Activated T-helper 1 cell treated with Interleukin-2 at 50 U/mL for 16 hours (primary cell): ENCODE results near the gene MYO18B.
"Not testable (repeated sequence)": the region's sequence is repeated elsewhere in the genome, so short reads cannot be mapped to it uniquely, and the experiment has no call there.

Experiments used
- DNase-seq: peaks from one replicate; pipeline ENCODE4 v3.0.0-alpha.2; 2020; ENCODE audit warnings: low read depth

The MYO18B gene

DNA sequence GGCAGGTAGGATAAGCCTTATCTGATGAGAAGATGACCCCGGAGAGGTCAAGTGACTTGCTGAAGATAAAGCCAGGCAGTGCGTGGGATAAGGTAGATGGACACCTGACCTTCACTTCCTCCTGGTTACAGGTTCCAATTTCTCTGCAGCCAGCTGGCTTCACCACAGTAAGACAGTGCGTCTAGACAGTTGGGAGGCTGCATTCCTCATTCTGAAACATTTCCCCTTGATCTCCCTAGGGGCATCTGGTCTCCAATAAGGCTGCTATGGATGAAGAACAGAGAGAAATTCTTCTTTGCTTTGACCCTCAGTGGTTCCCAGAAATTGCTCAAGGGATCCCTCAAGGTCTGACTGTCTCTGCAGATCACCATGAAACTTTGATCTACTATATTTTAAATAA, 211.3 kb downstream of the MYO18B start:
- DNase-seq: no peak

DNA sequence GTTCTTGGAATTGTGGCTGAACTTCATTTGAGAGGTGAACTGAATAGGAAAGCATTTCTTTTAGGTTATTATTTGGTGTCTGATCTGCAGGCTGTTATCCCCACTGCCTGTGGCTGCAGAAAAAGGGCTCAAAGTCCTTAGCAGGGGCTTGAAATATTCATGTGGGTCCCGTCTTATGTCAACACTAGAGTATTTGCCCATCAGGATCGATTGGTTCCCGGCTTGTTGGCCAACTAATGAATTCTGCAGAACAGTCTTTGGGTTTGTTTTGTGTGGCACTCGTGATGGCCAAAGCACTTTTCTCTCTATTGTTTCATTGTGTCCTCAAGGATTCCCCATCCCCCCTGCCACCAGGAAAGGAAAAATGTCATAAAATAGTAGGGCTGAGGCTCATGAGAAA, 211.9 kb downstream of the MYO18B start:
- DNase-seq: no peak

- DNase-seq: no peak
Observed at GRCh38 chr22:25955323-25955722, 213.3 kb downstream of the MYO18B start.

- no peak for DNase-seq
Observed at GRCh38 chr22:25956801-25957200, 214.8 kb downstream of the MYO18B start.

DNA sequence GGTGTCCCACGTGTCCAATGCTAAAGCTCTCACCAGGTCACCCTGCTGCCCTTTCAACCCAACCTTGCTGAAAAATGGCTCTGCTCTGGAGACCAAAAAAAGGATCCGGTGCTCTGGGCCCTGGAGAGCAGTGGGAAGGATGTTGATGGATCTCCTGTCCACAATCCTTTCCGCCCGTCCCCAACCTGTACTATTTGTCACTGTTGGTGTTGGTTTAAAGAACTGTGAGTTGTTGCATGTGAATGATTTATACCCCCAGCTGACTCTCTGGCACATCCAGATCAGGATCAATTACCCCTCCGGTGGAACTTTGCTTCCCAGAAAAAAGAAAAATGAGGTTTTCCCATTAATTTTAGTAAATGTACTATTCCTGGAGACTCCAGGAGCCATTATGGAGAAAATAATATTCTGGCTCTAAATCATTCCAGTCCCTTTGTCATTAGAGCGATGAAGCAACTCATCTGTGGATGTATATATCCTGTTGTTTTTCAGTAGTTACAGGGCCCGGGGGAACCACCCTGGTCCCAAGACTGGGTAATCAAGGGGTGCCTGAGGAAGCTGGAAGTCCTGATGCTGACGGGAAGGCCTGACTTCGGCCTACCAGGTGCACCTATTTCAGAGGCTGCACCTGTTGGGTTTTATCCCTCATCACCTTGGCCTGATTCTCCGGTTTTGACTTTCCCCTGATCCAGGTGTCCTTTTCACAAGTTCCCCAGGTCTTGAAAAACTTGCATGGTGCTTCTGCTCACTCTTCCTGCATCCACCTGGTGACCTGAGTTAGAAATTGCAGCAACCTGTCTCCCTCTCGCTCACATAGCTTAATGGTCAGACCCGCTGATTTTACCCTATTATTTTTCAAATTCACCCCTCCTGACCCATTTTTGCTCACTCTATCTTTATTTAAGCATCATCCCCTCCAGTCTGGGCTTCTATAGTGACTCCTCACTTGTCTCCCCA, 218.1 kb downstream of the MYO18B start:
- DNase-seq: no peak

DNA sequence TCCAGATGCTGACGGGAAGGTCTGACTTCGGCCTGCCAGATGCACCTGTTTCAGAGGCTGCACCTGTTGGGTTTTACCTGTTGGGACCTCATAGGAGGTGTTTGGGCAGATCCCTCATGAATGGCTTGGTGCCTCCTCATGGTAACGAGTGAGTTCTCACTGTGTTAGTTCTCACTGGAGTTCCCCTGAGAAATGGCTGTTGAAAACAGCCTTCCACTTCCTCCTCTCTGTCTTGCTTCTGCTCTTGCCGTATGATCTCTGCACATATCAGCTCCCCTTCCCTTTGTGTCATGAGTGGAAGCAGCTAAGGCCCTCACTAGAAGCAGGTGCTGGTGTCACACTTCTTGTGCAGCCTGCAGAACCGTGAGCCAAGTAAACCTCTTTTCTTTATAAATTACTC, 219.7 kb downstream of the MYO18B start:
- no peak for DNase-seq

DNA sequence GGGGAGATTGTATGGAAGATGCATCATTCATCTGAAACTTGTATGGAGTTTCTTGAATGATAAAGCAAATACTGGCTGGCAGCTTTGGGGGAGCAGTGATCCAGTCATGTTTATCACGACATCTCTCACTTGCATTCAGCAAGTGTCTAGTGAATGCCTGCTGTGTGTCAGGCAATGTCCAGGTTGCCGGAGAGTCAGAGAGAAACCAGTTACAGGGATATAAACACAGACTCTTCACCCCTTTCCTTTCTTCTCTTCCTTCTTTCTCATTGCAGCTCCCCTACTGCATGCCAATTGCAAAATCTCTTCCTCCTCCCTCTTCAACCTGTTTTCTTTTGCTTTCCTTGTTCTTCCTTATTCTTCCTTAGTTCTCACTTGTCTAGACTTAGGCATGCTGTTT, 220.7 kb downstream of the MYO18B start:
- DNase-seq: no peak

GRCh38 chr22:25964961-25965730, 223.2 kb downstream of the MYO18B start:
- no peak for DNase-seq

DNA sequence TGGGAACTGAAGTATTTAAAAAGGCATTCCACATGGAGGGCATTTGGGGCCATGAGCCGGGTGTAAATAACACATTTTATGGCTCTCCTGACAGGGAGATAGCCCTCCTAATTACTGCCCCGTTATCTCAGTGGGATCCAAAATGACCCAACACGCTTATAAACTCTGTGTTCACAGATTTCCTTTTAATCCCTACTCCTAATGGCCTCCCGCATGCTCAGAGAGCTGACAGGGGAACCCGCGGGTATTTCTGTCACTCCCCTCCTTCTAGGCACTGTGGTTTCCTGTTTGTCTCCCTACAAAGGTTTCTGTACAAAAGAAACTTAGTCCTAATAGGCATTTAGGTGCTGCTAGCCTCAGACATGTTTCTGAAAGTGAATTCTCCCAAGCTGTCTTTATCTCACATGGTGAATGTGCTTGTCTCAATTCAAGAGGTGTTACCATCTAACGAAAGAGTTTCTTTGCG, 224.5 kb downstream of the MYO18B start:
- DNase-seq: no peak

DNA sequence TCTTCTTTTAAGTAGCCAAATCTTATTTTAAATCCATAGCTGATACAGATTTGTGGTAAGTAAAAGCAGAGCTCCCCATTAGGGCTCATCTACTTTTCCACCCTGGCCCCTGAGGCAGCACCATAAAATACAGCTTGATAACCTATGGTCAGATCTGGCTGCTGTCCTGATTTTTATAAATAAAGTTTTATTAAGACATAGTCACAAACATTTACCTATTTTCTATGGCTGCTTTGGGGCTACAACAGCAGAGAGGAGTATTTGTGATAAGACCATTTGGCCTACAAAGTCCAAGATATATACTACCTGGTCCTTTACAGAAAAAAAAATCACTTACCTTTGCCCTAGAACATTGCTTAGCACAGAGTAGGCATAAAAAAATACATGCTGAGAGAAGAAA, 227.3 kb downstream of the MYO18B start:
- DNase-seq: no peak

DNA sequence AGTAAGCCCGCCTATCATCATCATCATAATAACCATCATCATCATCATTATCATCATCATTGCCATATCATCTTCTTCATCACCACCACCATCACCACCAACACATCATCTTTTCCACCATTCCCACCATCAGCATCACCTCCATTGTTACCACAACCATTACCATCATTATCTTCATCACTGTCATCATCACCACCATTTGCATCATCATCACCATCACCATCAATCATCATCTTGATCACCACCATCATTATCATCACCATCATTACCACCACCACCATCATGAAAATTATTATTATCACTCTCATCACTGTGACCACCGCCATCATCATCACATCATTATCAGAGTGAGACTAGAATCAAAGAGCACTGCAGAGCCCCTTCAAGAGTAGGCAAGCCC, 227.9 kb downstream of the MYO18B start:
- DNase-seq: no peak

GRCh38 chr22:25970374-25970911, 228.5 kb downstream of the MYO18B start:
- no peak for DNase-seq

DNA sequence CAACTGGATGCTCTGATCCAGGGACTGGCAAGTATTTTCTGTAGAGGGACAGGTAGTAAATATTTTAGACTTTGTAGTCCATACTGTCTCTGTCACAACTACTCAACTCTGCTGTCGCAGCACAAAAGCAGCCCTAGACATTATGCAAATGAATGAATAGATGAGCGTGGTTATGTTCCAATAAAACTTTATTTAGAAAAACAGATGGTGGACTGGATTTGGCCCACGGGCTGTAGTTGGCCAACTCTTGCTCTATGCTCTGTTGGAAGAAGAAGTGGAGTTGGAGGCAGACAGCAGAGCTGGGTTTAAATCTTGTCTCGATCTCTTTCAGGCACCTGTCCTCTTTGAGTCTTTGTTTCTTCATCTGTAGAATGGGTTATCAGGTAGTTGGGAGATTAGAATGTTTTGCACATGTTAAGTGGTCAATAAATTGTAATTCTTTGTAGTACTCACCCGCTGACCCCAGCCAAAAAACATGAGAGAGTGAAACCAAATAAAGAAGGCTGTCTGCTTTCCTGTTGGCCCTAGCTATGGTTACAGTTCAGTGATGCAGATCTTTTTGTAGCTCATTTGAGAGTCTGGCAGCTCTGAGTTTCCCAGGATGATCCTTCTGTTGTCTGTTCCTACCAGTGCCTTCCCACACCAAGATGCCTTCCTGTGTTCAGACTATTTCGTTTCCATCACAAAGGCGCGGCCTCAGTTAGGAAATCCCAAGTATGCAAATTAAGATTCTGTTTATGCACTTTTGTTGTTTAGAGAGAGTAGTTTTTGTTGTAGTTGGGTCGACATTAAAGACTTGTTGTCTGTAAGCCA, 229.2 kb downstream of the MYO18B start:
- DNase-seq: no peak

DNA sequence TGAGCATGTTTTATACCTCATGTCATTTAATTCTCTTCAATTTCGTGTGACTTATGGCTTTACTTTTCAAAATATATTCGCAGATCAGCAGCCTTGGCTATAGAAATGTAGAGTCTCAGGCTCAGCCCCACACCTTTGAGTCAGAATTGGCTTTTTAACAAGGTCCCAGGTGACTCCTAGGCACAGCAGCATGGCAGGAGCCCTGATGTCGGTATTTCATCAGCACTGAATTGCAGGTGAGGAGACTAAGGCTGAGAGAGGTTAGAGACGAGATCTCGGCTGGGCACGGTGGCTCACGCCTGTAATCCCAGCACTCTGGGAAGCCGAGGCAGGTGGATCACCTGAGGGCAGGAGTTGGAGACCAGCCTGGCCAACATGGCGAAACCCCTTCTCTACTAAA, 230.4 kb downstream of the MYO18B start:
- DNase-seq: no peak

DNA sequence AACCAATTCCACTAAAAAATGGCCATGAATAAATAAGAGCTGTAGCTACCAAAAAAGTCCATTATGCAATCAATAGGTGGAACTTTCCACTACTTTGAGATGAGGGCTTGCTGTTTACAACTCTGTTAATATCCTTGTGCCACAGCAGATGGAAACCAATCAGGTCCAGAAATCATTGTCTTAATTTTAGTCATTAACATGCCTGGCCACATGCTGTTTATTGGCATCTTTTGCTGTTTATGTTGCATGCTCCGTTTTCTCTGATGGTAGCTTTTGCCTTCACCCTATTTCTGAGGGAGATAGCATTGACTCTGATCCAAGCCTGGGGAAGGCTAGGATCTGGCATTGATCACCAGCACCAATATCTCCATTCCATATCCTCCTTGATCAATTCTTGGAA, 234.4 kb downstream of the MYO18B start:
- DNase-seq: no peak

- no peak for DNase-seq
Observed at GRCh38 chr22:25979968-25980367, 238.0 kb downstream of the MYO18B start.

DNA sequence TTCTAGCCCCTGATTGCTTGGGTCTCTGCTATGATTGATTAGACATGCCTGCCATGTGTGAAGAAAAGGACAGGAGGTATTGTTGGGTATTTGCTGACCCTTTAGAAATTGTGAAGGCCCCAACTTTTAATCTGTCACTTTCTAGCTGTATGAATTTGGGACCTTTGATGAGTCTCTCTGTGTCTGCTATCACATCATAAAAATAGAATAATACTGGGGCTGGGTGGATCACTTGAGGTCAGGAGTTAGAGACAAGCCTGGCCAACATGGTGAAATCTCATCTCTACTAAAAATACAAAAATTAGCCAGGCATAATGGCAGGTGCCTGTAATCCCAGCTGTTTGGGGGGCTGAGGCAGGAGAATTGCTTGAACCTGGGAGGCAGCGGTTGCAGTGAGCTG, 242.9 kb downstream of the MYO18B start:
- DNase-seq: not testable (repeated sequence)

DNA sequence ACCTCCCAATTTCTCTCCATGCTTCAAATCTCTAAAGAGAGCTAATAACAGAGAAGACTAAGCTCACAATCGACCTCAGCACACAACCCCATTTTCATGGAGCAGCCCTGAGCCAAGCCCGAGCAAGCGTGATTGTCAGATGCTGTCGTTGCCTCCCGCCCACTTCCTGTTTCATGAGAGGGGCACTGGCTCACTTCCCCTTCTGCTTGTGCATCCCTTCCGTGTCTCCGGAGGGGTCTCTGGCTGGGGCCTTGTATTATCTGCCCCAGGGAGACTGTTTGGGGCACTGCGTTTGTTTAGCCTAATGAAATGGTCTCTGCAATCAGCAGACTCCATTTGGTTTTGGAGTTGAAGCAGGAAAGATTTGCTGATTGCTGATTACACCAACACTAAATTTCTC, 246.0 kb downstream of the MYO18B start:
- DNase-seq: no peak

DNA sequence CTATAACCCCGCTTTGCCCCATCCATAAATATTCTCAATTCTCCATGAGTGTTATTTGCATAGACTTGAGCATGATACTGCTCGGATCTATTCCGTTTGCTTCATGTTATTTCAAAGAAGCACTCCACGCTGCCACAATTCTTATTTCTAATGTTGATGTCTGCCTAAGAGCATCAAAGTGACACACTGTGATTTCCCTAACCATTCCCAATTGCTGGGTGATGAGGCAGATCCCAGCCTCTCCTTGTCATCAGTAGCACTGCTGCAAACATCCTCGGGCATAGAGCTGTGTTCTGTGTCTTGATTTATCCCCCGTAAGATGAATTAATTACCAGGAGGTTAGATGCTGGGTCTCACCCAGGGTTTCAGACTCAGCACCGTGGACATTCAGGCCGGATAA, 249.0 kb downstream of the MYO18B start:
- no peak for DNase-seq

- no peak for DNase-seq
Observed at GRCh38 chr22:25992331-25992730, 250.3 kb downstream of the MYO18B start.

GRCh38 chr22:25996669-25997068, 254.7 kb downstream of the MYO18B start:
- DNase-seq: no peak
